ENCODE results near the gene COLEC12.

The COLEC12 gene

GRCh38 chr18:388200-388599 lies 112.3 kb downstream of the COLEC12 start:
- no peak for DNase-seq

GRCh38 chr18:386994-387393 lies 113.5 kb downstream of the COLEC12 start:
- no peak for DNase-seq

GRCh38 chr18:384897-385296 lies 115.6 kb downstream of the COLEC12 start:
- no peak for DNase-seq

GRCh38 chr18:383135-383534 lies 117.4 kb downstream of the COLEC12 start:
- no peak for DNase-seq

- no peak for DNase-seq
Observed at GRCh38 chr18:382423-382984, 118.0 kb downstream of the COLEC12 start.

GRCh38 chr18:379681-380330 lies 120.7 kb downstream of the COLEC12 start:
- peak; percentile 35 for DNase-seq

- DNase-seq: no peak
Observed at GRCh38 chr18:378079-378478, 122.4 kb downstream of the COLEC12 start.

- no peak for DNase-seq
Observed at GRCh38 chr18:377088-377487, 123.4 kb downstream of the COLEC12 start.

- DNase-seq: no peak
Observed at GRCh38 chr18:376311-376710, 124.2 kb downstream of the COLEC12 start.

GRCh38 chr18:374721-375168 lies 125.8 kb downstream of the COLEC12 start:
- no peak for DNase-seq

GRCh38 chr18:373780-374179 lies 126.7 kb downstream of the COLEC12 start:
- no peak for DNase-seq

GRCh38 chr18:371609-371982 lies 128.9 kb downstream of the COLEC12 start:
- peak; percentile 29 for DNase-seq

GRCh38 chr18:370751-371608 lies 129.5 kb downstream of the COLEC12 start:
- DNase-seq: no peak

GRCh38 chr18:369224-370015 lies 131.1 kb downstream of the COLEC12 start:
- DNase-seq: no peak

- peak; percentile 51 for DNase-seq
Observed at GRCh38 chr18:366466-367061, 133.9 kb downstream of the COLEC12 start.

GRCh38 chr18:365651-366050 lies 134.8 kb downstream of the COLEC12 start:
- no peak for DNase-seq

GRCh38 chr18:364256-364826 lies 136.2 kb downstream of the COLEC12 start:
- no peak for DNase-seq

GRCh38 chr18:363301-364085 lies 137.0 kb downstream of the COLEC12 start:
- no peak for DNase-seq

GRCh38 chr18:362311-363290 lies 137.9 kb downstream of the COLEC12 start:
- DNase-seq: peak; percentile 48

- DNase-seq: peak; percentile 53
Observed at GRCh38 chr18:361941-362310, 138.6 kb downstream of the COLEC12 start.

All from right kidney (tissue), 1 donor.